NK-92 (cell line): ENCODE results near the gene SRSF4.

ENCODE experiments used
- DNase-seq: peaks from one replicate; lab custom pipeline; 2025; ENCODE audit not compliant: unreplicated experiment; lab: John Stamatoyannopoulos, UW

SRSF4 gene

GRCh38 chr1:29201595-29202051, 19.9 kb upstream of the SRSF4 start:
- DNase-seq: no peak

- DNase-seq: no peak
Measured at GRCh38 chr1:29200906-29201594, 19.4 kb upstream of the SRSF4 start.

- no peak for DNase-seq
Measured at GRCh38 chr1:29197993-29198392, 16.3 kb upstream of the SRSF4 start.

- DNase-seq: no peak
Measured at GRCh38 chr1:29197590-29197924, 15.9 kb upstream of the SRSF4 start.

- DNase-seq: no peak
Measured at GRCh38 chr1:29196863-29197589, 15.3 kb upstream of the SRSF4 start.

- no peak for DNase-seq
Measured at GRCh38 chr1:29195881-29196291, 14.2 kb upstream of the SRSF4 start.

- no peak for DNase-seq
Measured at GRCh38 chr1:29193879-29194455, 12.3 kb upstream of the SRSF4 start.

GRCh38 chr1:29190718-29191117, 9.0 kb upstream of the SRSF4 start:
- DNase-seq: no peak

GRCh38 chr1:29186707-29187106, 5.0 kb upstream of the SRSF4 start:
- no peak for DNase-seq

GRCh38 chr1:29186252-29186651, 4.6 kb upstream of the SRSF4 start:
- DNase-seq: no peak

GRCh38 chr1:29183287-29183686, 1.6 kb upstream of the SRSF4 start:
- DNase-seq: no peak

- no peak for DNase-seq
Measured at GRCh38 chr1:29180497-29181412, 945 bp downstream of the SRSF4 start.

- no peak for DNase-seq
Measured at GRCh38 chr1:29179641-29180184, 2.0 kb downstream of the SRSF4 start.

GRCh38 chr1:29177022-29177705, 4.5 kb downstream of the SRSF4 start:
- DNase-seq: no peak

- no peak for DNase-seq
Measured at GRCh38 chr1:29176576-29176975, 5.1 kb downstream of the SRSF4 start.

GRCh38 chr1:29172415-29172939, 9.2 kb downstream of the SRSF4 start:
- no peak for DNase-seq

- no peak for DNase-seq
Measured at GRCh38 chr1:29171521-29171920, 10.2 kb downstream of the SRSF4 start.

- no peak for DNase-seq
Measured at GRCh38 chr1:29171089-29171488, 10.6 kb downstream of the SRSF4 start.

GRCh38 chr1:29169976-29170375, 11.7 kb downstream of the SRSF4 start:
- DNase-seq: no peak

GRCh38 chr1:29167904-29168303, 13.8 kb downstream of the SRSF4 start:
- DNase-seq: no peak
